HEK293 (cell line): Measurements from ENCODE around the gene ZNG1B.
"Not testable (repeated sequence)": the region's sequence is repeated elsewhere in the genome, so short reads cannot be mapped to it uniquely, and the experiment has no call there.

Experiments used
- CTCF ChIP-seq: fragments of 450-650 bp; formaldehyde crosslinking; IDR thresholded peaks from 2 replicates; pipeline ENCODE4 v1.5.1; 2016; ENCODE audit warnings: missing biosample characterization, missing genetic modification characterization
- PRDM10 ChIP-seq: fragments of 450-650 bp; formaldehyde crosslinking; IDR thresholded peaks from 2 replicates; pipeline ENCODE4 v1.5.1; 2016; ENCODE audit warnings: missing biosample characterization, missing genetic modification characterization
- SP2 ChIP-seq: fragments of 450-650 bp; formaldehyde crosslinking; IDR thresholded peaks from 2 replicates; pipeline ENCODE4 v1.5.1; 2016; ENCODE audit warnings: missing biosample characterization, missing genetic modification characterization
- TRIM28 ChIP-seq: IDR thresholded peaks from 2 replicates; pipeline ENCODE4 v1.6.1; 2011; ENCODE audit warnings: low read length, control low read depth, borderline replicate concordance
- ZNF24 ChIP-seq: fragments of 450-650 bp; formaldehyde crosslinking; IDR thresholded peaks from 2 replicates; pipeline ENCODE4 v1.5.1; 2016; ENCODE audit warnings: missing biosample characterization, missing genetic modification characterization
- ZNF596 ChIP-seq: fragments of 450-650 bp; IDR thresholded peaks from 2 replicates; pipeline ENCODE4 v1.5.0; 2018; ENCODE audit warnings: missing biosample characterization, mild to moderate bottlenecking, missing genetic modification characterization, moderate library complexity
- ZSCAN30 ChIP-seq: fragments of 450-650 bp; IDR thresholded peaks from 2 replicates; pipeline ENCODE4 v1.5.1; 2018; ENCODE audit warnings: missing biosample characterization, mild to moderate bottlenecking, missing genetic modification characterization, moderate library complexity

GRCh38 chr2:113412774-113413173, 24.7 kb upstream of the ZNG1B start:
- not testable (repeated sequence) for TF ChIP-seq ZNF24 (tag by site-specific recombination); SP2 (tag by site-specific recombination); ZNF596 (tag by site-specific recombination); CTCF; PRDM10; ZSCAN30; TRIM28
